KOPT-K1 (cell line): Measurements from ENCODE around the gene FBXO38.

ENCODE experiments used
- H3K27ac ChIP-seq: fragments of 200-600 bp; sonication (generic); 2 replicates; pipeline ENCODE4 v1.5.1; 2016; ENCODE audit warnings: antibody characterized with exemption, mild to moderate bottlenecking, low read depth, low read length; ENCODE audit not compliant: poor library complexity, severe bottlenecking
- H3K36me3 ChIP-seq: fragments of 200-600 bp; sonication (generic); 2 replicates; pipeline ENCODE4 v1.5.1; 2017; ENCODE audit warnings: antibody characterized with exemption, mild to moderate bottlenecking, low read length, moderate library complexity; ENCODE audit not compliant: insufficient read depth
- H3K9me3 ChIP-seq: fragments of 200-600 bp; sonication (generic); 2 replicates; pipeline ENCODE4 v1.5.1; 2017; ENCODE audit warnings: antibody characterized with exemption, low read length, mild to moderate bottlenecking; ENCODE audit not compliant: insufficient read depth, poor library complexity, severe bottlenecking

FBXO38 gene

DNA sequence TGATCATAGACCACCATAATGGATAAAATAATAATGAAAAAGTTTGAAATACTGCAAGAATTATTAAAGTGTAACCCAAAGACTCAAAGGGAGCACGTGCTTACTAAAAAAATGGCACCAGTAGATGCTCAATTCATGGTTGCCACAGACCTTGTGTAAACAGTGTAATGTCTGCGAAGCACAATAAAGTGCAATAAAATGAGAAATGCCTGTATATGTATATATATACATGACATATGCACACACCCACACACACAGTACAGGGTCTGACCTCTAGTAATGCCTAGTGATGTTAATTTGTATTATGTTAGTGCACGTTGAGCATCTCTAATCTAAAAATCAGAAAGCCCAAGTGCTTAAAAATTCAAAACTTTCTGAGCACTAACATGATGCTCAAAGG lies 52.3 kb downstream of the FBXO38 start:
- peaks cover 89% of the 10 kb centered on the region for H3K36me3 ChIP-seq
- H3K27ac ChIP-seq = no peak overlapping the region

GRCh38 chr5:148437249-148437648 lies 53.5 kb downstream of the FBXO38 start:
- H3K27ac ChIP-seq = no peak overlapping the region
- H3K9me3 ChIP-seq = no peaks in the 10 kb centered on the region
- H3K36me3 ChIP-seq = peaks cover 89% of the 10 kb centered on the region

More for the DNA sequence above, 52.3 kb downstream of the FBXO38 start:
- no peaks in the 10 kb centered on the region for H3K9me3 ChIP-seq

DNA sequence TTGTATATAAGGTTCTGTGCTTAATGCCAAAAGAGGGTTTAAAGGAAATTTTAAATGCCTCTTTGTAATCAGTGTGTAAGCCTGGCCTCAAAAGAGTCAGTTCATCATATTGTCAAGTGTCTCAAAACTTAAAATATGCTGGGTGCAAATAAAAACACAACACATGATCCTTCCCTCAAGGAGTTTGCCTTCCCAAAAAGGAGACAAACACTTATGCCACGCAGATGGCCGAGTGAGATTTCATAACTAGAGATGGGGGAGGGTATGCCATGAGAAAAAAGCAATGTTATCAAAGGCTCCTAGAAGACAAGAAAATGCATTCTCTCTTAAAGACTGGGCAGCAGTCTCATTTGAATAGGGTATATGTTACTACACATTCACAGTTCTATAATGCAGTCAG lies 55.2 kb downstream of the FBXO38 start:
- Histone ChIP-seq H3K9me3 (no peaks in the 10 kb centered on the region), H3K36me3 (peaks cover 90% of the 10 kb centered on the region), H3K27ac (no peak overlapping the region)

DNA sequence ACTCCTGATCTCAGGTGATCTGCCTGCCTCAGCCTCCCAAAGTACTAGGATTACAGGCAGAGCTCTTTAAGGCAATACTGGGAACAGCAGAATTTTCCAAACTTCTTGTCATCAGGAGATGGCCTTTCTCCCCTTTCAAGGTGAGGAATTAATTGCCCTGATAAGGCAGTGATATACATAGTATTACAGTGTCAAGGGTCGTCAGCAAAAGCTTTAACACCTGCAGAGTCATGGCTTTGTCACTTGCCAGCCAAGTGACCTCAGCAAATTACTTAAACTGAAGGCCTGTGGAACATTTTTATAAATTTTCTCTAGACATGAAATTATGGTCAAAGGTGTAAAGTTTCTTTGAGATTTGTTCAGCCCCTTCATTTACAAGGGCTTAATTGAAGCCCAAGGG lies 59.5 kb downstream of the FBXO38 start:
- H3K36me3 ChIP-seq = peaks cover 61% of the 10 kb centered on the region
- no peak overlapping the region for H3K27ac ChIP-seq
- H3K9me3 ChIP-seq = no peaks in the 10 kb centered on the region

DNA sequence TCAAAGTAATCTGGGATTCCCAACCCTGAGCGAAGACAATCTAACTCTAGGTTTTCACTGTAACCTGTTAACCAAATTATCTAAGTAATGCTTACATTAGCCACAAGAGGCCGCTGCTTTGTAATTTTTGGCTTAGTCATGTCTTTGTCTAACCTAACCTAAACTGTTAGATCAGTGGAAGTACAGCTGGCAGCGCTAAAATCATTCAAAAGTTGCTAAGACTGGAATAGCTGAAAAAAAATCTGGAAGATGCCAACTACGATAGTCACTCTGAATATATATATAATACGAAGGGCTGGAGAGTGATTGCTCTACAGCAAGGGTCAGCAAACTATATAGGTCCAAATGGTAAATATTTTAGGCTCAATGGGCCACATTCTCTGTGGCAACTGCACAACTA lies 60.2 kb downstream of the FBXO38 start:
- peaks cover 54% of the 10 kb centered on the region for H3K36me3 ChIP-seq

DNA sequence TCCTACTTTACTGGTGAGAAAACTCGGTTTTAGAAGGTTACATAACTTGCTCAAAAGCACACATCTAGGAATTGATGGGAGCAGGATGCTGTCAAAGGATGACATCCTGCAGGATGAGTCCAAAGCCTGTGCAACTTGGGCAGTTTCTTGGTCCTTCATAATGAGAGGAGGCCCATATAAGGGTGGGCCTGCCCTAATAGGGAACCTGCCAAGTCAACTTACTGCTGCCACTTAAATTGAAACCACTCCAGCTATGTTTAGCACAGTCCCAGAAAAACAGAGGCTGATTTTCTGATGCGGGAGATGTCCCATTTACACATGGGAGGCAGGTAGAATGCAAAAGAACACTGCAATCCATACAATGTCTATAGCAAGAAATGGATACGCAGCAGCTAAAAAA lies 61.8 kb downstream of the FBXO38 start:
- H3K9me3 ChIP-seq = no peaks in the 10 kb centered on the region
- H3K36me3 ChIP-seq = peaks cover 38% of the 10 kb centered on the region
- H3K27ac ChIP-seq = no peak overlapping the region

More for the DNA sequence above, 60.2 kb downstream of the FBXO38 start:
- Histone ChIP-seq H3K27ac (no peak overlapping the region), H3K9me3 (no peaks in the 10 kb centered on the region)

DNA sequence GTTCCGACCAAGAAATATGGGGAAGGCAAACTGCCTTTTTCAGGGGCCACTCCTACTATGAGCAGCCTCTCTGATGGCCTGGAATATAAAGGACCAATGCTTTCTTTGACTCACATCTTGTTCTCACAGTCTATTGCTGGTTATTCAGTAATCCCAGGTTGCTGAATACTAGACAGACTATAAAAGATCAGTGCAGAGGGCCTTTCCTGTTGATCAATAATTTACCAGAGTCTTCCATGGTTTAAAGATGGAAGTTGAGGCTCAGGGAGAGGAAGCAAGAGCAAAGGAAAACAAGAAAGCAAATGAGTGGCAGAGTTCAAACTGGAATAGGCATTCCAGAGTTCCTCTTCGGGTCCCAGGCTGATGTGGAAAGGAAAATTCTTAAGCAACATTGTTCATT lies 62.9 kb downstream of the FBXO38 start:
- Histone ChIP-seq H3K36me3 (peaks cover 30% of the 10 kb centered on the region), H3K9me3 (no peaks in the 10 kb centered on the region), H3K27ac (no peak overlapping the region)

GRCh38 chr5:148452499-148453193 lies 68.9 kb downstream of the FBXO38 start:
- H3K36me3 ChIP-seq = no peaks in the 10 kb centered on the region
- H3K9me3 ChIP-seq = no peaks in the 10 kb centered on the region
- H3K27ac ChIP-seq = no peak overlapping the region

DNA sequence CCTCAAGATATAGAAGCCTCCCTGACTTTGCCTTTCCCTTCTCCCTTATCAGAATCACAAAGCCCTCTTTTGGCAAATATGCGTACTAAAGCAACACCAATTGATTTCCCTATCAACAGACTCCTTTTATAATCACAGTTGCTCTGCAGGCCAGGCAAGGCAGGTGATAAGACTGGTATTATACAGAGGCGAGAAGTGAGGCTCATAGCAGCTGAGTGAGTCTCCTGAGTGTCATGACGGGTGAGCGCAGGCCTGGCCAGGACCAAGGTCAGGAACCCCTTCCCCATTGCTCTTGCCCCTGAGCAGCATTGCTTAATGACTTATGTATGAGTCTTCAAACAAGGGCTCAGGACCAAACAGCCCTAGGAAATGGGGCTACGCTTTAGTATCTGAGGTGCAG lies 70.8 kb downstream of the FBXO38 start:
- H3K9me3 ChIP-seq = no peaks in the 10 kb centered on the region
- no peak overlapping the region for H3K27ac ChIP-seq
- H3K36me3 ChIP-seq = no peaks in the 10 kb centered on the region

DNA sequence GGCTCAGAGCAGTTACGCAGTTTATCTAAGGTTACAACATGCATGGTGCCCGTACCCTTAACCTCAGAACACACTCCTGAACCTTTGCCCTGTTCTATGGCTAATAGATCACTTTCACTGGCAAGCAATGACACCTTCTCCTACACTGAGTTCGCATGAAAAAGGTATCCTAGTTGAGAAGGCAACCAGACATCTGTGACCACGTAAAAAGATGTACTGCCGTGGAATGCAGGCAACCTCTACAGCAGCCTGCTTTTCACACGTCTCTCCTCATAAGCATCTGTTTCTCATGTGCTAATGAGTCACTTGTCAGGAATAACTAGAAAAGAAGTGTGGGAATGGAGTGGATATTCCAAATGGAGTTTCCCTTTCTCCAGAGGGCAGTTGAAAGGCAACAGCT lies 71.4 kb downstream of the FBXO38 start:
- Histone ChIP-seq H3K36me3 (no peaks in the 10 kb centered on the region), H3K27ac (no peak overlapping the region), H3K9me3 (no peaks in the 10 kb centered on the region)

DNA sequence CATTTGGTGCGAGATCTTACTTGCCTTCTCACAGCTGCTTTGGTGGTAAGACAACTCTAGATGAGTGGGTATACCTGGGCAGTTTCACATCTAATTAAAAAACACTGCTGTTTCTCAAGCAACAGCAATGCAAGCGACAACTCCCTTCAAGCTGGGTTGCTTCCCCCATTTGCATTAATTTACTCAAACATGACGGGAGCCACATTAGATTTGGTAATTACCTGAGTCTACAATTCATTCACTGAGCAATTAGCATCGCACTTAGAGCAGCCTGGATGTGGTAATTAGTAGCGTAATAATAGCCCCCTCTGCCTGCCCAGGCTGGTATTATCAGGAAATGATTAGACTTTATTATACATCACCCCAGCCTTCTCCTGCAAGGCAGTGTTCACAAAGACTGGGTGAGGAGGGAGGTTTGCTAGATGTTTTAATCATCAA lies 73.4 kb downstream of the FBXO38 start:
- Histone ChIP-seq H3K36me3 (no peaks in the 10 kb centered on the region), H3K9me3 (no peaks in the 10 kb centered on the region), H3K27ac (no peak overlapping the region)

DNA sequence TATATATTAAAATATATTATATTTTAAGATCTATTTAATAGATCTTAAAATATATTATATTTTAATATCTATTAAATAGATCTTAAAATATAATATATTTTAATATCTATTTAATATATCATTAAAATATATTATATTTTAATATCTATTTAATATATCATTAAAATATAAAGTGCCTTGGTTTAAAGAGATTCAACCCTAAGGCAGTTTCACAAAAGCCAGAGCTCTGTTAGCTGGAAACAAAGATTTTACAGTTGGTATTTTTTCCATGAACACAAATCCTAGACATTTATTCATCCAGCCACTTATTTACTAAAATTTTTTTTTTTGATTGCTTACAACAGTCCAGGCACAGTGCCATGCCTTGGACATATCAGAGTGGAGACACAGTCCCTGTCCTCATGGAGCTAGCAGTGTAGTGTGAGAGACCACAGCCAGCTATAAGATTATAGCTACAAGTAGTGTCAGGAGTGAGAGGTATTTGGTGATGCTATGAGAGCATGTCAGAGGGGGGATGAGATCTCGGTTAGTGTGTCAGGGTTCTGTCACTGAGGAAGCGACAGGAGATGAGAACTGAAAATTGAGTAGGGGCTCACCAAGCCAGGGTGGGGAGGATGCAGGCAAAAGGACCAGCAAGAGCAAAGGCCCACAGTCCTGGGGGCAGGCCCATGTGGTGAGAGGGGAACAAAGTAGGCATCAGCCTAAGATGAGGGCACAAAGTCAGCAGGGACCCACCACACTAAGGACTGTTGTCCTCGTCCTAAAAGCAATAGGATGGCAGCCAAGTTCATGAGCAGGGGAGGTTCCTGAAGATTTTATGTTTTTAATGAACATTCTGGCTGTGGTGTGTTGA lies 74.5 kb downstream of the FBXO38 start:
- Histone ChIP-seq H3K36me3 (no peaks in the 10 kb centered on the region), H3K27ac (no peak overlapping the region), H3K9me3 (no peaks in the 10 kb centered on the region)

DNA sequence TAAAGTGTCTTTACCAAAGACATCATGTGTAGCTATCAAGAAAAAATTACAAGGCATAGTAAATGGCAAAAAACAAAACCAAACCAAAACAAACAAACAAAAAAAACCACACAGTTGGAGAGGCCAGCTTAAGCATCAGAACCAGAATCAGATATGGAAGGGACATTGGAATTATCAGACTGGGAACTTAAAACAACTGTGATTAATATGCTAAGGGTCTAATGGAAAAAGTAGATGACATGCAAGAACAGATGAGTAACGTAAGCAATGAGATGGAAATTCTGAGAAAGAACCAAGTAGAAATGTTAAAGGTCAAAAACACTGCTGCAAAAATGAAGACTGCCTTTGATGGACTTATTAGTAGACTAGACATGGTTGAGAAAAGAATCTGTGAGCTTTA lies 75.9 kb downstream of the FBXO38 start:
- H3K27ac ChIP-seq = no peak overlapping the region
- H3K9me3 ChIP-seq = no peaks in the 10 kb centered on the region

GRCh38 chr5:148465381-148466235 lies 81.8 kb downstream of the FBXO38 start:
- Histone ChIP-seq H3K36me3 (no peaks in the 10 kb centered on the region), H3K27ac (no peak overlapping the region)

More for the DNA sequence above, 75.9 kb downstream of the FBXO38 start:
- no peaks in the 10 kb centered on the region for H3K36me3 ChIP-seq

DNA sequence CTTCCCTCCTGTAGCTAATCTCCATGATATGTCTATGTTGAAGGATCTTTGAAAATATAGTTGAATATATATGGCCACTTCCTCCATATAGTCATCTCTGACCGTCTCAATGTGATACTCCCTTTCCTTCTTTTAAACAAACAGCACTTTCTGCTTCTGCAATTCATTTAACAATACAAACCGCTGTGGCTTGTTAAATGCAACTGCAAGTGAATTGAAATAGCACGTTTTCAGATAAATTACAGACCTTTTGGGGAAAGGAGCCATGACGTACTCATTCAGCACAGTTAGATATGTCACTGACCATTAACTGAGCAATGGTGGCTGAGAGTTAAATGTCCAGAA lies 82.5 kb downstream of the FBXO38 start:
- H3K27ac ChIP-seq = no peak overlapping the region
- H3K36me3 ChIP-seq = no peaks in the 10 kb centered on the region
- H3K9me3 ChIP-seq = no peaks in the 10 kb centered on the region

More at GRCh38 chr5:148465381-148466235, 81.8 kb downstream of the FBXO38 start:
- H3K9me3 ChIP-seq = no peaks in the 10 kb centered on the region
